ENCODE data around the gene KIR3DL2.

- no peak for TF ChIP-seq CTCF (IDR thresholded peaks at IDR 0.05)
- TF ChIP-seq POLR2AphosphoS5 (IDR thresholded peaks at IDR 0.05), result no peak
- TF ChIP-seq POLR2A (IDR thresholded peaks at IDR 0.05), result no peak
These were observed 1.1 kb downstream of the KIR3DL2 start for GRCh38 chr19:54851353-54851752.
